Measurements from ENCODE around the gene ZNF474.

Gene ZNF474

GRCh38 chr5:122095158-122095557, 34.2 kb upstream of the ZNF474 start:
- TF ChIP-seq CTCF (conservative IDR thresholded peaks at IDR 0.05; ENCODE audit: low read depth, low read length), result no peak
- no peaks in the 10 kb centered on the region for H3K27me3 ChIP-seq (ENCODE audit: insufficient read depth, low read depth)
- H3K4me2 ChIP-seq, result peak overlapping the region; percentile 56
- peak overlapping the region; percentile 17; the same call in 1 of the 2 replicates for H3K27ac ChIP-seq
- no peak overlapping the region for H3K9ac ChIP-seq
- no peaks in the 10 kb centered on the region for H3K36me3 ChIP-seq (ENCODE audit: insufficient read depth)
- no peaks in the 10 kb centered on the region for H3K79me2 ChIP-seq (ENCODE audit: insufficient read depth, low read depth)
- no peaks in the 10 kb centered on the region for H4K20me1 ChIP-seq (ENCODE audit: insufficient read depth)
- H3K4me3 ChIP-seq (IDR thresholded peaks at IDR 0.05; ENCODE audit: insufficient read depth, low read depth, low read length), result no peak overlapping the region
- peaks cover 35% of the 10 kb centered on the region for H3K4me1 ChIP-seq (ENCODE audit: low read depth, poor library complexity, severe bottlenecking)
- no peak overlapping the region for H2AFZ ChIP-seq (ENCODE audit: low read depth)

- Histone ChIP-seq H3K79me2 (ENCODE audit: insufficient read depth, low read depth) (no peaks in the 10 kb centered on the region), H3K27me3 (ENCODE audit: insufficient read depth, low read depth) (no peaks in the 10 kb centered on the region), H3K27ac (no peak overlapping the region), H3K36me3 (ENCODE audit: insufficient read depth) (no peaks in the 10 kb centered on the region), H3K9ac (no peak overlapping the region), H2AFZ (ENCODE audit: low read depth) (no peak overlapping the region), H3K4me1 (ENCODE audit: low read depth, poor library complexity, severe bottlenecking) (peaks cover 32% of the 10 kb centered on the region), H3K4me2 (no peak overlapping the region), H3K4me3 (IDR thresholded peaks at IDR 0.05; ENCODE audit: insufficient read depth, low read depth, low read length) (no peak overlapping the region), H4K20me1 (ENCODE audit: insufficient read depth) (no peaks in the 10 kb centered on the region)
- no peak for TF ChIP-seq CTCF (conservative IDR thresholded peaks at IDR 0.05; ENCODE audit: low read depth, low read length)
Observed at GRCh38 chr5:122097391-122097790, 32.0 kb upstream of the ZNF474 start.

GRCh38 chr5:122099060-122099790, 30.1 kb upstream of the ZNF474 start:
- no peak overlapping the region for H3K4me3 ChIP-seq (IDR thresholded peaks at IDR 0.05; ENCODE audit: insufficient read depth, low read depth, low read length)
- H3K4me2 ChIP-seq, result no peak overlapping the region
- H3K79me2 ChIP-seq (ENCODE audit: insufficient read depth, low read depth), result no peaks in the 10 kb centered on the region
- H3K36me3 ChIP-seq (ENCODE audit: insufficient read depth), result no peaks in the 10 kb centered on the region
- no peak overlapping the region for H3K27ac ChIP-seq
- H3K9ac ChIP-seq, result no peak overlapping the region
- H4K20me1 ChIP-seq (ENCODE audit: insufficient read depth), result no peaks in the 10 kb centered on the region
- peaks cover 33% of the 10 kb centered on the region for H3K4me1 ChIP-seq (ENCODE audit: low read depth, poor library complexity, severe bottlenecking)
- TF ChIP-seq CTCF (conservative IDR thresholded peaks at IDR 0.05; ENCODE audit: low read depth, low read length), result no peak
- no peak overlapping the region for H2AFZ ChIP-seq (ENCODE audit: low read depth)
- no peaks in the 10 kb centered on the region for H3K27me3 ChIP-seq (ENCODE audit: insufficient read depth, low read depth)

GRCh38 chr5:122101636-122102285, 27.6 kb upstream of the ZNF474 start:
- H3K79me2 ChIP-seq (ENCODE audit: insufficient read depth, low read depth), result no peaks in the 10 kb centered on the region
- peak; percentile 69 for TF ChIP-seq CTCF (conservative IDR thresholded peaks at IDR 0.05; ENCODE audit: low read depth, low read length)
- H3K36me3 ChIP-seq (ENCODE audit: insufficient read depth), result no peaks in the 10 kb centered on the region
- H3K27me3 ChIP-seq (ENCODE audit: insufficient read depth, low read depth), result no peaks in the 10 kb centered on the region
- H3K4me1 ChIP-seq (ENCODE audit: low read depth, poor library complexity, severe bottlenecking), result peaks cover 11% of the 10 kb centered on the region
- no peak overlapping the region for H2AFZ ChIP-seq (ENCODE audit: low read depth)
- H3K9ac ChIP-seq, result no peak overlapping the region
- H3K4me2 ChIP-seq, result no peak overlapping the region
- no peak overlapping the region for H3K4me3 ChIP-seq (IDR thresholded peaks at IDR 0.05; ENCODE audit: insufficient read depth, low read depth, low read length)
- no peaks in the 10 kb centered on the region for H4K20me1 ChIP-seq (ENCODE audit: insufficient read depth)
- no peak overlapping the region for H3K27ac ChIP-seq
